Fibroblast of the aortic adventitia (primary cell): ENCODE measurements around the gene ARVCF. TPM values are rescaled to one million over a fixed set of nuclear protein-coding genes. Genes with fewer than 3 reads are reported as not detected.

Experiments used
- DNase-seq: peaks from one replicate; pipeline ENCODE4 v3.0.0-alpha.2; 2010; ENCODE audit warnings: low read depth
- H3K4me3 ChIP-seq: 2 replicates; pipeline ENCODE4 v1.5.1; 2011; ENCODE audit warnings: low read depth, mild to moderate bottlenecking, control low read depth, low read length, moderate library complexity
- CTCF ChIP-seq: IDR thresholded peaks from 2 replicates; pipeline ENCODE4 v1.5.1; 2011; ENCODE audit warnings: mild to moderate bottlenecking, low read length, control low read depth, inconsistent platforms; ENCODE audit not compliant: insufficient read depth
- total RNA-seq: library from RNA; depleted of rRNA; stranded (reverse); fragments of >200 nt; gene quantifications from 2 replicates; pipeline ENCODE4 v1.2.3, GENCODE V29; 2012; ENCODE audit warnings: low replicate concordance

ARVCF gene
- total RNA-seq, 1 donor = 12.9 TPM

DNA sequence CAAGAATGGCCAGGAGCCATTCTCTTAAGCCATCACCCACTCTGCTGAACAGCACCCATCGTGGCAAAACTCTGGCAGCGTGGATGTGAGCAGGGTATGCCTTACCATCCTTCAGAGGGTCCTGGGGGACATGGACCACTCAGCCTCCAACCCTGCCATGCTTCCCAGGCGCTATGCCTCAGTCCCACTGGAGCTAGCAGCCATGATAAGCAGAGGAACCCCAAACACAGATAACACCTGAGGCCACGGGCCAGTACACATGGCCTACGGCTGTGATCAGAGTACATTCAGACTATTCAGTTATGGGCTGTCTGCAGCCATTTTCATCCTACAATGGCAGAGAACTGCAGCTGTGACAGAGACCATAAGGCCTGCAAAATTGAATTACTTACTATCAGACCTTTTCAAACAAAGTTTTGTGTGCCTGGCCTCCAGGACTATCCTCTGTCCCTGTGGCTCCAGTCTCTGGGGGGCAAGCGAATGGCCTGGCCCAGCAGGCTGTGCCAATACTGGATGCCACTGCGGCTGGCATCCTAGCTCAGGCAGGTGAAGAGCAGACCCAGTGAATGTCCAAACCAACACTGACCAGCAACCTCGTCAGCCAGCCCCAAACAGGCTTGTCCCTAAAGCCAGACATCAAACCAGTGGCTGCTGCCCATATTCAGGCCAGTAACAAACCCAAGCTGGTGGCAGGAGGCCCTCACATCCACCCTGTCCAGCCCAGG, 6.9 kb downstream of the ARVCF start:
- TF ChIP-seq CTCF = no peak
- H3K4me3 ChIP-seq = no peak overlapping the region
- DNase-seq = no peak

DNA sequence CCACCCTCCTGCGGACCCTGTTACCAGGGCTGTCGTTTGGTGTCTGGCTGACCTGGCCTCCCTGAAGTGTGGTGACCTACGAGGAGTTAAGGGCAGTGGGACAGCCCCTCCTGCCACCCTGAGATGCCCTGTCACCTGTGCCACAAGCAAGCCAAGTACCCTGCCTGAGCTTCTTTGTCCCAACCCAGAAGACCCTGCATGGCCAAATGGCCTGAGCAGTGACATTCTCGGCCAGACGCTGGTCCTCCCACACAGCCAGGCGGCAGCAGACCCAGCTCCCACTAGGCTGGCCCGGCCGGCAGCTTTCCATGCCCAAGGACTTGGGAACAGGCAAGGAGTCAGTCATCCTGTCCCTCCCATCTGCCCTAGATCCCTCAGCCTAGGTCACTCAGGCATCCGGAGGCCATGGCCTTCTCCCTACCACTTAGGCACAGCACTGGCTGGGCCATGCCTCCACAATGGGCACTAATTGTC, 7.6 kb downstream of the ARVCF start:
- no peak for DNase-seq
- TF ChIP-seq CTCF = no peak
- no peak overlapping the region for H3K4me3 ChIP-seq

- H3K4me3 ChIP-seq = no peak overlapping the region
- no peak for DNase-seq
- no peak for TF ChIP-seq CTCF
These were observed 8.2 kb downstream of the ARVCF start for GRCh38 chr22:20008221-20008995.

DNA sequence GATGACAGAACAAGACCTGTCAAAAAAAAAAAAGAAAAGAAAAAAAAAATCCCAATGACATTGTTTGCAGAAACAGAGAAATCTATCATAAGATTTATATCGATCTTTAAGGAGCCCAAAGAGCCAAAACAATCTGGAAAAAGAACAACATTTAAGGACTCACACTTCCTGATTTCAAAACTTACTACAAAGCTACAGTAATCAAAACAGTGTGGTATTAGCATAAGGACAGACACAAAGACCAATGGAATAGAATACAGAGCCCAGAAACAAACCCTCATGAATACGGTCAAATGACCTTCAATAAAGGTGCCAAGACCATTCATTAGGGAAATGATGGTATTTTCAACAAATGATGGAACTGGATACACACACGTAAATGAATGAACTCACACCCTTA, 12.2 kb downstream of the ARVCF start:
- no peak for DNase-seq
- no peak overlapping the region for H3K4me3 ChIP-seq
- no peak for TF ChIP-seq CTCF

- H3K4me3 ChIP-seq = no peak overlapping the region
- DNase-seq = no peak
- no peak for TF ChIP-seq CTCF
These were observed 13.3 kb downstream of the ARVCF start for GRCh38 chr22:20003304-20003703.

DNA sequence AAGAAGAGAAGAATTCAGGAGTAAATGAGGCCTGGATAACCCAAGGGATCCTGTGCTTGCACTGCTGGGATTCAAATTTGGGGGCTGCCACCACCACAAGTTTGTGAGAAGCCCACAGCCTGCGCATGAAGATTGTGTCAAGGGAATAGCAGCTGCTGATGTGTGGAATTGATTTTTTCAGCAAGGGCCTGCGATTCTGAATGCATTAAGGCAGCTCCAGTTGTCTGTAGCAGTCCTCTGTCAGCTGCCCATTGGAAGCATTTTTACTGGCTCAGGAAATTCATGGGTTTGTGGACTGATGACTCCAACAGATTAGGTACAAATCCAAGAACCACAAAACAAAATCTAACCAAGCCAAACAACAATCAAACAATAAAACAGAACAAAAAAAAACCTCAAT, 14.0 kb downstream of the ARVCF start:
- H3K4me3 ChIP-seq = no peak overlapping the region
- no peak for DNase-seq
- no peak for TF ChIP-seq CTCF
